ENCODE data around the gene BCAM. TPM values are rescaled to one million over a fixed set of nuclear protein-coding genes. Genes with fewer than 3 reads are reported as not detected.
"Not testable (repeated sequence)": the region's sequence is repeated elsewhere in the genome, so short reads cannot be mapped to it uniquely, and the experiment has no call there.

Gene BCAM
- total RNA-seq, 4 donors from 2014 or later: 37.0 to 55.0 (median 43.0) TPM

- DNase-seq (ENCODE audit: low spot score) (no peak), ATAC-seq (ENCODE audit: low FRiP score) (no peak)
- no peak for TF ChIP-seq CTCF (IDR thresholded peaks at IDR 0.05)
These were observed 47.6 kb downstream of the BCAM start for GRCh38 chr19:44856421-44857083.

- no peak for ATAC-seq (ENCODE audit: low FRiP score)
- TF ChIP-seq CTCF (IDR thresholded peaks at IDR 0.05): no peak
- no peak for DNase-seq (ENCODE audit: low spot score)
These were observed 48.9 kb downstream of the BCAM start for GRCh38 chr19:44857837-44858236.

- ATAC-seq (ENCODE audit: low FRiP score); DNase-seq (ENCODE audit: low spot score): not testable (repeated sequence)
These were observed 52.7 kb downstream of the BCAM start for GRCh38 chr19:44861576-44861975.

- TF ChIP-seq CTCF (IDR thresholded peaks at IDR 0.05): no peak
- ATAC-seq (ENCODE audit: low FRiP score) (no peak), DNase-seq (ENCODE audit: low spot score) (no peak)
These were observed 55.1 kb downstream of the BCAM start for GRCh38 chr19:44863990-44864389.

- DNase-seq (ENCODE audit: low spot score) (no peak), ATAC-seq (ENCODE audit: low FRiP score) (no peak)
- no peak for TF ChIP-seq CTCF (IDR thresholded peaks at IDR 0.05)
These were observed 56.4 kb downstream of the BCAM start for GRCh38 chr19:44865196-44865767.

GRCh38 chr19:44866664-44867063, 57.8 kb downstream of the BCAM start:
- ATAC-seq (ENCODE audit: low FRiP score): no peak
- DNase-seq (ENCODE audit: low spot score): no peak
- no peak for TF ChIP-seq CTCF (IDR thresholded peaks at IDR 0.05)

GRCh38 chr19:44867578-44867977, 58.7 kb downstream of the BCAM start:
- ATAC-seq (ENCODE audit: low FRiP score) (no peak), DNase-seq (ENCODE audit: low spot score) (no peak)
- TF ChIP-seq CTCF (IDR thresholded peaks at IDR 0.05): no peak

All from omental fat pad (tissue), 4 donors.